NCI-H146 (cell line): ENCODE data around the gene NLRC5.
"Not testable (repeated sequence)": the region's sequence is repeated elsewhere in the genome, so short reads cannot be mapped to it uniquely, and the experiment has no call there.

Experiments
- DNase-seq: peaks from one replicate; lab custom pipeline; 2025; lab: John Stamatoyannopoulos, UW

The NLRC5 gene

DNA sequence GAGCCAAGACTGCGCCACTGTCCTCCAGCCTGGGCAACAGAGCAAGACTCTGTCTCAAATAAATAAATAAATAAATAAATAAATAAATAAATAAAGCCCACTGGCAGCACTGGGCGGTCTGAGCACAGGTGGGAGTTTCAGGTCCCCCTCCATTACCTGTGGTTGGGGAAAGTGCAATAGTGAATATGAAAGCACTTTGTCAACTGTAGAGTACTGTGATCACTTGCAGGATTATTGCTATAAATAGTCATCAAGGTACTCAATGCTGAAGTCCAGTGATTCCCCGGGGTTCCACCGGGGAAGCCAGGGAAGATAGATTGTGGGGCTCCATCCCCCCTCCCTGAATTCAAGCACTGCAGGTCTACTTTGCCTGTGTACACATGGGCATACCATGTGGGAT, 60.3 kb downstream of the NLRC5 start:
- DNase-seq = no peak

DNA sequence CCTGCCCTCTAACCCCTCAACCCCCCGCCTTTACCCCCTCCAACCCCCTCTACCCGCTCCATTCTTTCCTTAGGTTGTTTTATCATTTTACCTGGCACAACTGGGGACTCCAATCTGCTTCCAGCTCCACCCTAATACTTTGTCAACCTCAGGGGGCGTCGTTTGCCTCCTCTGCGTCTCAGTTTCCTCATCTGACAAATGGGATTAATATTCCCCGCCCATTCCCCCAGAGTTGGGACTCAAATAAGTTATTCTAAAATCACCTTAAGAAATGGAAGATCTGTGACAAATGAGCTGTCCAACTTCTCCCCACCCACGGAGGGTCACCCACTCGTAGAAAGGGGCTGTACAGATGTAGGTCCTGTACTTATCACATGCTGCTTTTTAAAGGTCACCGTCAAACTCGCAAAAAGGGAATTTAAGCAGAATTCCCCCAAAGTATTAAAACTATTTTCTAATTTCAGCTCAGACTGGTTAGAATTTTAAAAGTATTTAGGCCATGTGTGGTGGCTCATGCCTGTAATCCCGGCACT, 62.4 kb downstream of the NLRC5 start:
- DNase-seq = no peak

DNA sequence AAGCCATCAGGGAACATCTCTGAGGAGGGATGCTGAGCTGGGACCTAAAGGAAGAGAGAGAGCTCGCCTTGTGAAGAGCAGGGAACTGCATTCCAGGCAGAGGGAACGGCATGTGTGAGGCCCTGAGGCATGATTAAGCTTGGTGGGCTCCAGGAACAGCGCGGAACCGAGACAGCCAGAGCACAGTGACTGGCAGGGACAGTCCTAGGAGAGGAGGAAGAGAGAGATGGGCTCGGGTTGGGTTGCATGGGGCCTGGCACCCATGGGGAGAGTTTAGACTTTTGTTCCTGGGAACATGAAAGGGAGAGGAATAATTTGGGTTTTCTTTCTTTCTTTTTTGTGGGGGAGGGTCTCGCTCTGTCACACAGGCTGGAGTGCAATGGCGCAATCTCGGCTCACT, 63.8 kb downstream of the NLRC5 start:
- no peak for DNase-seq

DNA sequence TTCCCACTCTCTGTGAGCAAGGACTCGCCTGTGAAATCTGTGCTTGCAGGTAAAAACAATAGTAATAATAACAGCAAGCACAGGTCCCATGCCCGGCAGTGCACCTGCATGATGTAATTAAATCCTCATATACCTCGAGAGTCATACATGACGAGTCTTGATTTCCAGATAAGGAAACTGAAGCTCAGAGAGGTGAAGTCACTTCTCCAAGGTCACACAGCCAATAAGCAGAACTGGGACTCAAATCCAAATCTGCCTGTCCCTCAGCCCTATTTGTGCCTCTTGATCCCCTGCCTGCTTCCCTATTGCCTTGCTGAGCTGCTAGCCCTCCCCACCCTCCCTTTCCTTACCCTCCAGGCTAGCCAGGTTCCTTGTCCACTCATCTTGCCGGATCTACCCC, 65.0 kb downstream of the NLRC5 start:
- DNase-seq = no peak

DNA sequence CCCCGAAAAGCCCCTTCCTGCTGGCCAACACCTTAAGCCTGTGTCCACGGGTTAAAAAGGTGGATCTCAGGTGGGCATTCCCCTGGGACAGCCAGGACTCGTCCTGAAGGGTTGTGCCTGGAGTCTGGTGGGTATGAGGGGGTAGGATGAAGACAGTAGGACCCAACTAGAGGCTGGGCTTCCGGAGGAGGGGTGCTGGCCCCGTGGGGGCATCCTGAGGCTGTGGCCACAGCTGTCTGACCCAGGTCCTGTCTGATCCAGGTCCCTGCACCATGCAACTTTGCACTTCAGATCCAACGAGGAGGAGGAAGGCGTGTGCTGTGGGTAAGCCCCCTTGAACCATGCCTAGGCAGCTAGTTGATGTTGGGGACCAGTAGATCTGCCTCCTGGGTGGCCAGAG, 65.4 kb downstream of the NLRC5 start:
- no peak for DNase-seq

DNA sequence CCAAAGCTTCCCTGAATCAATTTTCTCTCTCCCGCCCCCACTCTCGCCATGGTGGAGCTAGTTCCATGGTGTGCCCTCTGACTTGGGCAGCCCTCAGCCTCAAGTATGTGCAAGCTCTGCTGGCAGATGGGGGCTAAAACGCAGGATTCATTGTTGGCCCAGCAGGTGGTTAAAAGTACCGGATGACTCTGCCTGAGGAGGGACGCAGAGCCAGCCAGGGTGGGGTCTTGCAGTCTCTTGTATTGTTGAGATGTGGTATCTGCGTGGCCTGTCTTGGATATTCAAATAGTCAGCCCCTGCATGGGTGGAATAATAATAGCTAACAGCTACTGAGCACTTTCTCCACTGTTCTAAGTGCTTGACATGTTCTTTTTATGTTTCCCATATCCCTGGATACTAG, 66.3 kb downstream of the NLRC5 start:
- no peak for DNase-seq

DNA sequence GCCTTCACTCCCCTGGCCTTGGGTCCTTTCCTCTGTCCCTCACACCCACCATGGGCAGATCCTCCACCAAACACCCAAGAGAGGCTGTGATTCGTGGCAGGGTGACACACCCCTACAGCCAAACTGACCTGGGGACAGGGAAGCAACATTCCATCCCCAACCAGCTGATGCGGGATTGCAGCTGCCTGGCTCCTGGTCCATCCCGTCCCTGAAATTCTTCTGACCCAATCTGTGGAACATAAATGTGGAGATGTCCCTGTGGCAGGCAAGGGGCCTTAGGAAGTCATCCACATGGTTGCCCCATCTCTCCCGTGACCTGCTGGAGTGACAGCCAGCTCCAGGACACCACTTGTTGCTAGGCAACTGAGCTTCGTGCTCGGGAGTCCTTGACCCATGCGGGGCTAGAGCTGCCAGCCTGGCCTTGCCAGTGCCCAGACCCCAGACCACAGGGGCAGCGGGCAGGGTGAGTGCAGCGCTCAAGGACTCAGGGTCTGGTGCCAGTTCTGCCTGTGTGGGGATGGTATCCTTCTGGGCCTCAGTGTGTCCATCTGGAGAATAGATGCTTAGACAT, 69.0 kb downstream of the NLRC5 start:
- DNase-seq = no peak

DNA sequence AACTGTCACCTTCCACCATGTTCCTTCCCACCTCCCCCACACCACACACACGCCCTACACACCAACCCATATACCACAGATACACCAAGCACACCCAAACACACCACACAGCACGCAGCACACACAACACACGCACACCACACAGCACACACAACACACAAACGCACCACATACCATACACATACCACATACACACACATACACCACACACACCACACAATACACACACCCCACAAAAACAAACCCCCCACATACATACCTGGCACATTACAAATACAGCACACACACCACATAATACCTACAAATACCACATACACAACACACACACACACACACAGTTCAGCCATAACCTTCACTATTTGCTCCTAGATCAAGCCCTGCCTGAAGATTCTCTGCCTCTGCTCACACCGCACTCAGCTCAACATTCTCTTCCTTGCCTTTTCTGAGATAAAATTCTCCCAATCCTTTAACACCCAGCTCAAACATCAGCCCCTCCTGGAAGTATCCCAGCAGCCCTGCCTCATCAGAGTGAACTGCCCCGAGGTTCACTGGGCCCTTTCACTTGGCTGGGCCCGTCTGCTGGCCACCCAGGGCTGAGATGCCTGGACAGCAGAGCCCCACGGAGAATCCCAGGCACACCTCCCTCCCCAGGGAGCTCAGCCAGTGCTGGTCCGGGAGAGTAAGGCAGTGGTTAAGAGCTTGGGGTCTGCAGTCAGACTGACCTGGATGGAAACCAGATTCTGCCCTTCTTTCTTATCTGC, 71.1 kb downstream of the NLRC5 start:
- DNase-seq = no peak

DNA sequence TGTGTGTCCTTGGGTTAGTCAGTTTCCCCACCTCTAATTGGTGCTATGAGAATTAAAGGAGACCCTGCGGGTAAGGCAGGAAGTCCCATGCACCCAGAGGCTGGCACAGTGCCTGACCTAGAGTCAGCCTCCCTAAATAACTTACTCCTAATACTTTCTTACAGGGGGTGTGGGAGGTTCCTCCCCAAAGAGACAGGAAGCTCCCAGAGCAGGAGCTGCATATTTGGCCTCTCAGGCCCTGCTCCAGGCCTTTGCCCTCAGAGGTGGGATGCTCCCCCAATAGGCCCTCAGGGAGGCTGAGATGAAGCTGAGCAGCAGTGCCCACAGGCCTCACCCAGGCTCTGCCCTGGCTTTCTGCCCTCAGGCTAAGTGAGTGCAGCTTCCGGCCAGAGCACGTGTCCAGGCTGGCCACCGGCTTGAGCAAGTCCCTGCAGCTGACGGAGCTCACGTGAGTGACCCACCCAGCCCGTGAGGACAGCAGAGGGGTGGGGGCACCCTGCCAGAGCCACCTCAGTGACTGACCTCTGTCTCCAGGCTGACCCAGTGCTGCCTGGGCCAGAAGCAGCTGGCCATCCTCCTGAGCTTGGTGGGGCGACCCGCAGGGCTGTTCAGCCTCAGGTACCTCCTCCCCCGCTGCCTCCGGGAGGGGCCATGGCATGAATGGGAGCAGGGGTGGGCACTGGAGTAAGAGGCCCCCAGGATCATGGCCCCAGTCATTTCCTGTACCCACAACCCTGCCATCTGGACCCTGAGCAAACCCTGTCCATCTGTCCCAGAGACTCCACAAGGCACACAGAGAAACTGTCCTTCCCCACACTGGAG, 71.9 kb downstream of the NLRC5 start:
- peak; percentile 82 for DNase-seq

DNA sequence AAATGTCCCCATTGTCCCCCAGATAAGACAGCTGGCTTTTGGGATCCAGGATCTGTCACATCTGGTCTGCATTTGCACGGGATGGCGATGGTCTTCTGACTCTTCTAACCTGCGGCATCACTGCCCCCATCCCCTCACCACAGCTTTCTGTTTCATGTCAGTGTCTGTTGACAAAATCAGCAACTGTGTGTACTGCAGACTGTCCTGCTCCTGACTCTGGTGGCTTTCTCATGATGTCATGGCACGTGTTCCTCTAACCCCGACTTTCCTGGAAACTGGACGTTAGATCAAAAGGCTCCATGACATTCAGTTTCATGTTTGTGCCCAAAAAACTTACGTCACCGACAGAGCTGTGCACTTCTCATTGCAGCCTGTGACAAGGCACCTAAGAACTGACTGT, 73.0 kb downstream of the NLRC5 start:
- no peak for DNase-seq

DNA sequence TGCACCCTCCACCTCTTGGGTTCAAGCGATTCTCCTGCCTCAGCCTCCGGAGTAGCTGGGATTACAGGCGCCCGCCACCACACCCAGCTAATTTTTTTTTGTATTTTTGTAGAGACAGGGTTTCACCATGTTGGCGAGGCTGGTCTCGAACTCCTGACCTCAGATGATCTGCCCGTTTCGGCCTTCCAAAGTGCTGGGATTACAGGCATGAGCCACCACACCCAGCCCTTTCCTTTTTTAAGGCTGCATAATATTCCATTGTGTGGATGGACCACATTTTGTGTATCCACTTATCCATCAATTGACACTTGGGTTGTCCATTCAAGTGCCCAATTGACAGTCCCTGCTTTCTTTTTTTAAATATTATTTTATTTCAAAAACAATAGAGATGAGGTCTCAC, 73.8 kb downstream of the NLRC5 start:
- DNase-seq = not testable (repeated sequence)

DNA sequence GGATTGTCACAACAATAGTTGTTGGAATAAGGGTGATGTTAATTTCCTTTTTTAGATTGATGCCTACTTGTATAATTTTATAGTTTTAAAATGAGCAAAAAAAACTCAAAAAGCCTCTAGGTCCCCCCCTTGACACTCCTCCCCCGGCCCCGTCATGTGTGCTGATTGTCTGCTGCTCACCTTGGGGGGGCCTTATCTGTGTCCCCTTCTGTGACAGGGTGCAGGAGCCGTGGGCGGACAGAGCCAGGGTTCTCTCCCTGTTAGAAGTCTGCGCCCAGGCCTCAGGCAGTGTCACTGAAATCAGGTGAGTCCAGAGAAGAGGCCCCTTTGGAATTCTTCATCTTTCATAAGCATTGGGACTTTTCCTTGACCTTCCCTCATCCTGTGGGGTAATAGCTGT, 75.6 kb downstream of the NLRC5 start:
- DNase-seq = no peak

DNA sequence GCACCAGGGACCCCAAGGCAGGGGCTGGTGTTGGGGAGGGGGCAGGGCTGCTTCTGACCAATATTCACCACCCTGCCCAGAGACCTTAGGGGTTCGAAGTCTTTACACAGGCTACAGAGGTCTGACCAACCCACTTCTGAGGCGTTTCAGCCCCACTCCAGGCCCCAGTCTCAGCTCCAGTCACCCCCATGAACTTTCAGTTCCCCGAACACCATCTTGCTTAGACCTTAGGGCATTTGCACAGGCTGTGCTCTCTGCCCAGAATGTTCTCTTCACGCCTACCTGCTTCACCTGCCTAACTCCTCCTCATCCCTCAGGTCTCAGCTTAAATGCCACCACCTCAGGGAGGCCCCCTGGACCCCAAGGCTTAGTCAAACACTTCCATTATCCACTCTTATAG, 77.3 kb downstream of the NLRC5 start:
- no peak for DNase-seq

DNA sequence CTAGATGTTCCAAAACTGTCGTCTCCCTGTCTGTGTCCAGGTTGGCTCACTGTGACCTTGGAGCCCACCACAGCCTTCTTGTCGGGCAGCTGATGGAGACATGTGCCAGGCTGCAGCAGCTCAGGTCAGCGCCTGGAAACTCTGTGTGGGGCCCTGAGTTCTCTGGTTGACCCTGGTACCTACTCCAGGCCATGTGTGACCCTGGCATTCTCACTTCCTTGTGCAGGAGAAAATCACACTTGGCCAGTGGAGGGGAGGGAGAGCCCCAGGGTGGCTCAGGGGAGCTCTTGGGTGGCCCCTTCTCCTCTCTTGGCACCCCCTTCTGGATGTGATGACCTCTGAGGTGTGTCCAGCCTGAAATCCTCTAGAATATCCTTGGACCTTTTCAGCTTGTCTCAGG, 78.0 kb downstream of the NLRC5 start:
- DNase-seq = no peak

DNA sequence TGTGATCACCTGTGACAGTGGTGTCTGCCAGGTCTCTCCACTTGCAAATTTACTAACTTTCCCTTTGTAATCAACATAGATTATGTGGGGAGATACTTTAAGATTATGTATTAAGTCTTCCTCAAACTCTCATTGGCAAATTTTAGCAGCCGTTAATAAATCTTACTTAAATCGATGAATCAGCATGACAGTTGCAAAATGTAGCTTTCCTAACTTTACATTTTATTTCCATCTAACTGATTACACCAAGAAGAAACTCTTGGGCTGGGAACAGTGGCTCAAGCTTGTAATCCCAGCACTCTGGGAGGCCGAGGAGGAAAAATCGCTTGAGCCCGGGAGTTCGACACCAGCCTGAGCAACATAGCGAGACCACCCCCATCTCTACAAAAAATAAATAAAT, 79.7 kb downstream of the NLRC5 start:
- DNase-seq = no peak

DNA sequence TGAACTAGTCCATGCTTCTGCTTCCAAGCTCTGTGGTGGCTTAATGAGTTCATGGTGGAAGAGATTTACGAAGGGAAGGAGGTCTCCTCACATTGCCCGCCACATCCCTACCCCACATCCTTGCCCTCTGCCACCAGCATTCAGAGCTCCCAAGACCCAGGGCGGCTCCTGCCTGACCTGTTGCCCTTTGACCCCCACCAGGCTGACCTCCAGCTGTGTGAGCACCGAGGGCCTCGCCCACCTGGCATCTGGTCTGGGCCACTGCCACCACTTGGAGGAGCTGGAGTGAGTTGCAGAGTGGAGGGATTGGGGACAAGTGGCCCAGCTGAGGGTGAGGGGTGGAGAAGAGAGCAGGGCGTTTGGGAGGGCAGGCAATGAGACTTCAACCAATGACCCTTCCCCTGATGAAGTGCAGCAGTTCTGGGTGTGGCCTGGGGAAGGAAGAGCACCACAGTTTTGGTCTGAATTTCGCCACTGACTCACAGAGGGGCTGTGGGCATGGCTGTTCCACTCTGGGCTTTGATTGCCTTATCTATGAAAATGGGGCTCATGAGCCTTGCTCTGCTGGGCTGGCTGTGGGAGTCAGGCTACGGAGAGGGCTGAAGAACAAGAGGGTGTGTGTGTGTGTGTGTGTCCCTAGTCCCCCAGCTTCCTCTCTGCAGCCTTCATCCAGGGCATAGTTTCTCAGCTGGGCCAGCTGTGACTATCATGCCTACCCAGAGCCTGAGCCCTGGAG, 80.4 kb downstream of the NLRC5 start:
- DNase-seq = no peak

DNA sequence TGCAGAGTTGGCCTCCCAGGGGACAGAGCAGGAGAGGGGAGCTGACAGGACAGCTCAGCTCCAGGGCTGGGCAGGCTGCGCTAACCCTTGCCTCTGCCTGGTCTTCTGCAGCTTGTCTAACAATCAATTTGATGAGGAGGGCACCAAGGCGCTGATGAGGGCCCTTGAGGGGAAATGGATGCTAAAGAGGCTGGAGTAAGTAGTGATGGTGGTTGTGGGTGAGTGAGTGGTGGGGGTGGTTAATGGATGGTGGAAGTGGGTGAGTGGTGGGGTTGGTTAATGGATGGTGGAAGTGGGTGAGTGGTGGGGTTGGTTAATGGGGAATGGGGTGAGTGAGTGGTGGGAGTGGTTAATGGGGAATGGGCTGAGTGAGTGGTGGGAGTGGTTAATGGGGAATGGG, 81.1 kb downstream of the NLRC5 start:
- no peak for DNase-seq

DNA sequence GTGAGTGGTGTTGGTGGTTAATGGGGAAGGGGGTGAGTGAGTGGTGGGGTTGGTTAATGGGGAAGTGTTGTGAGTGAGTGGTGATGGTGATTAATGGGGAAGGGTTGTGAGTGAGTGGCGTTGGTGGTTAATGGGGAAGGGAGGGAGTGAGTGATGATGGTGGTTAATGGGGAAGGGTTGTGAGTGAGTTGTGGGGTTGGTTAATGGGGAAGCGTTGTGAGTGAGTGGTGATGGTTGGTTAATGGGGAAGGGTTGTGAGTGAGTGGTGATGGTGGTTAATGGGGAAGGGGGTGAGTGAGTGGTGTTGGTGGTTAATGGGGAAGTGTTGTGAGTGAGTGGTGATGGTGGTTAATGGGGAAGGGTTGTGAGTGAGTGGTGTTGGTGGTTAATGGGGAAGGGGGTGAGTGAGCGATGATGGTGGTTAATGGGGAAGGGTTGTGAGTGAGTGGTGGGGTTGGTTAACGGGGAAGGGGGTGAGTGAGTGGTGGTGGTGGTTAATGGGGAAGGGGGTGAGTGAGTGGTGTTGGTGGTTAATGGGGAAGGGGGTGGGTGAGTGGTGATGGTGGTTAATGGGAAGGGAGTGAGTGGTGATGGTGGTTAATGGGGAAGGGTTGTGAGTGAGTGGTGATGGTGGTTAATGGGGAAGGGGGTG, 81.8 kb downstream of the NLRC5 start:
- DNase-seq = not testable (repeated sequence)

DNA sequence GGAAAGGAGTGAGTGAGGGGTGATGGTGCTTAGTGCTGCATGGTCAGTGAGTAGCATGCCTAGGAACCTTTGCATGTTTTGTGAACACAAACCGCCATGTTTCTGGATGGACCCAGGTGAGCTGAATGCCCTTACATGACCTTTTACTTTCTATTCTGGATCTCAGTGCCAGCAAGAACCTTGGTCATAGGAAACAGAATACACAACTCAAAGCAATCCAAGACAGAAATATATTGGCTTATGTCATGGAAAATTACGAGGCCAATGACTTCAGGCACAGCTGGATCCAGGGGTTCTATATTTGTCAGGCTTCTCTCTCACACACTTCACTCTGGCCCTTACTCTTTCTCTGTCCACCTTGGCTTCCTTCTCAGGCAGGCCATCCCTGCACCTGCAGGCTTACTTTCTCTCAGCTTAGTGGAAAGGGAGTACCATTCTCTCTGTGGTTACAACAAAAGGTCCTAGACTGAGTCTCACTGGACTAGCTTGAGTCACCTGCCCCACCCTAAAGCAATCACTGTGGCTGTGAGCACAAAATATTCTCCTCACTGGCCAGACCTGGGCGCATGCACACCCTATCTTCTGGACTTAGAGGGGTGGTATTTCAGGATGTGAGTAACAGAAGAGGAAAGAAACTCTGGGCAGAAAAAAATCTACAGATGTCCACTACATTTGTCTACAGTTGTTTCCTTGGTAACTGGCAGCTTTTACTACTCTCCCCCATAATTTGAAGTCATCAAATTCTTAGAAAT, 82.7 kb downstream of the NLRC5 start:
- DNase-seq = no peak

DNA sequence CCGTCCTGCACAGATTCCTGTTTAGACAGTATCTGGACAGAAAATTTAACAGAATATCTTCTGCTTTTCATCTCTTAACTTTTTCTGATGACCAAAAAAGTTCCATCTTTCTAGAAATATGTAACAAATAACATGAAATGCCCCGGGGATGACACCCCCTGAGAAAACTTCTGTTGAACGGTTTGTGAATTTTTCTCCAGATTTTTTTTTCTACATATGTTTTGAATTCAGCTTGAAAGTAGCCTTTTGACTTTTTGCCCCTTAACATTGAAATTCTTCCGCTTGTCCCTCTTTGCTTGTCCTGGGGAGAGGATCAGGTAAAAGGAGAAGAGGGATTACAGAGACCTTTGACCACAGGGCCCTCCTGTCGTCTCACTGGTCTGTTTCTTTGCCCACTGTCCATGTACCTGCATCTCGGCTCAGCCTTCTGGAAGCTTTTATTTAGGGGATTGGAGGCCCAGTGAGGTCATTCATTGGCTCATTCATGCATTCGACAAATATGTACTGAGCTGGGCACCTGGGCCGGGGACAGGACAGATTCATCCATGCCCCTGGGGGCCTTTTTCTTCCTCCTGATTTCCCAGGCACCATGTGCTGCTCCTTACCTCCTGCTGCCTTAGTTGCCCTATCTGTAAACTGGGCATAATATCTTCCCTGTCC, 83.4 kb downstream of the NLRC5 start:
- DNase-seq = no peak
